Stimulated activated CD4-positive, alpha-beta T cell treated with anti-CD3 and anti-CD28 coated beads, Interleukin-1b, Interleukin-23, amount 100 ng/mL, for 1 hour (primary cell): ENCODE results near the gene GALNT12.

Experiments
- DNase-seq, 2 donors: peaks; one replicate each; pipeline ENCODE4 v3.0.0-alpha.2; 2020; ENCODE audit warnings: low read depth in 2 of 2

GALNT12 gene

DNA sequence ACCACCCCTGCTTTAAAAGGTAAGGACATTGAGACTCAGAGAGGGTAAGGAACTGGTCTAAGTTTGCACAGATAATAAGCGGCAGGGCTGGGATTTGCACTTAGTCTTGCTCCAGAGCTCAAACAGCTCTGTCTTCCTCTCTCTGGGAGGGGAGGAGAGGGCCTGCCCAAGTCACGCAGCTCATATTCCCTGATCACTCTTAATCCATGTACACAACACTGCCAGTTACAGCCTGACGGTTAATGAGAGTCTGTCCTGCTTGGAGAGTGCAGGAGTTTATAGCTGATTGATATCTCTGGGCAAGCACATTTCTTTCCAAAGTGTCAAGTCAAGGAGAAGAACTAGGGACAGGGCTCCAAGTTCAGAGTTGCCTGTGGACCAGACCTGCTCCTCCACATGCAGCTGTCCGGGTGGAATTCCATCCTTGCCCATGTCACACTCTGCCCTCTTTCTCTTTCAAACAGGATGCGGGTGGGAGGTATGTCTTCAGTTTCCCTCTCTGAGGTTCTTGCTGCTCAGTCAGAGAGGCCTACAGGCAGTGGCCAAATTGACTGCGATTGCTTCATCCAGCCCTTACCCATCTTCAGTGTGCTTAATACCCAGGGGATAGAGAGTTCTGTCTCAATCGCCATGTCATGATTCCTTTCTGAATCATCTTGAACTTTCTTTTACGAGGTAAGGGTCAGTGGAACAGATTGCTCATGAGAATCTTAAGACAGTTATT, 54.5 kb downstream of the GALNT12 start:
- DNase-seq, result no peak

DNA sequence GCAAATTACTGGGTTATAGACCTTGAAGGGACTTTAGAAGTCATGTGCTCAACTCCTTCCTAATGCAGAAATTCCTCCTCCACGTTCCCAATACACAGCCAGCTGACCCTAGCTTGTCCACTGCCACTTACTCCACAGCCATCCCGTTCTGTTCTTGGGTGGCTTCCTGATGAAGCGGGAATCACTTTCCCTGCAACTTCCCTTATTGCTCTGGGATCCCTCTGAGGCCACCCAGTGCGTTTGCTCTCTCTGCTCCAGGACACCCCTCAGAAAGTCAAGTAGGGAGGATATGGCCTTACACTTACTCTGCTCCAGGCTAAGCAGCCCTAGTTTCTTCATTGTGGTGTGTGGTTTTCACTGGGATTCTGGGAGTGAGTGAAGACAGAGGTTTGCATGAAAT, 55.5 kb downstream of the GALNT12 start:
- DNase-seq, result no peak

DNA sequence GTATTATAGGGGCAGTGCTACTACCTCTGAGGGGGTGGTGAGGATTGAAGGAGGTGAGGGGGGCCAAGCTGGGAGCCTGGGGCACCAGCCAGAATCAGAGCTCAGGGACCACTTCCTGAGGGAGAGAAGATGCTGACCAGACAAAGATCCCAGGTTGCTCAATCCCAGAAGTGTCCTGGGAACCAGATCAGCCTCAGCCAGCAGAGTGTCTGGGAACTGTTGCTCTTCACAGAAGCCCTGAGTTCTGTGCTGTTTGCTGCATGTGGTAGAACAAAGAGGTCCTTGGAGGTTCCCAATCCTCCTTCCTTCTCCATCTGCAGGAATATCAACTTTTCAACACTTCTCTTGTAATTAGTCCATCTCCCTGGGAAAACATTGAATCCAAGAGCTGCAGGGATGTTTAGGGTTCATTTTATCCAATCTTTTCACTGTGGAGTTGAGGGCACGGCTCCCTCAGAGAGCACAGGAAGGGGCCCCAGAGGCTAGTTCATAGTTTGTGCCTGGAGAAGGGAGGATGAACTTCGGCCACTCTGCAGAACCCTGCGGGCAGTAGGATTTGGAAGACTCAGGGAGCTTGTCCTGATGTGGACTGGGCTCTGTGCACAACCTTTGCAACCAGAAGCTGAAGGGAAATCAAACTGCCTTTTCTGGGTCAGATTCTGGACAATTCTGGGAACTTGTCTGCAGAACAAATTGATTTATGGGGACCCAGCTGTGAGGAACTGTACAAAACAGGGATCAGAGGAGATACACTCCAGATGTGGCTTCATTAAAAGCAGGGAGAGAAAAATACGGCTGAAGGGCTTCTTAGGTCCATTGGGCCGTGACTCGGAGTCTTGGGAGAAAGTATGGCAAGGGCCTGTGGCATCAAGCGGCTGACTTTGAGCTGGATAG, 57.1 kb downstream of the GALNT12 start:
- no peak for DNase-seq

DNA sequence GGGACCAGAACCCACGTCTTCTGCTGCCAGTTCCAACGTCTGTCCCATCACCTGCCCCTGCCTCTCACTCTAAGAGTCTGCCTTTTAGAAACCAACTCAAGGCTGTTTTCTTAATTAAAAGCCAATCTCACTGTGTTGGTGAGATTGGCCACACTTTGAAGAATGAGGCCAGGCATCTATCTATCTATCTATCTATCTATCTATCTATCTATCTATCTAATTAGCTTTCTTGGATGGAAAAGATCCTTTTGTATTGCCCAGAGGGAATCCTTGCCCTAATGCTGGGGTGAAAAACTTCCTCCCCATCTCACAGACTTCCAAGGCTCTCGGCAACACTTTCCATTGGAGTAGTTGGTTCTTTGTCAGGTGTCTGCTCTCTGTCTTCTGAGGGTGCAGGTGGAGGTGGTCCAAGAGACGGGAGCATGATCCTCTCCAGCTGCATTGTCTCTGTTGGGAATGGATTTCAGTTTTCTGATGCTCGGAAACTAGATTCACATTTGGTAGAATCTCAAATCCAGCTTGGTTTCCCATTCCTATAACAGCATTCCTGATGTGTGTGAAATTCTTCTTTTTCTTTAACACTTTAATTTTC, 57.9 kb downstream of the GALNT12 start:
- no peak for DNase-seq

DNA sequence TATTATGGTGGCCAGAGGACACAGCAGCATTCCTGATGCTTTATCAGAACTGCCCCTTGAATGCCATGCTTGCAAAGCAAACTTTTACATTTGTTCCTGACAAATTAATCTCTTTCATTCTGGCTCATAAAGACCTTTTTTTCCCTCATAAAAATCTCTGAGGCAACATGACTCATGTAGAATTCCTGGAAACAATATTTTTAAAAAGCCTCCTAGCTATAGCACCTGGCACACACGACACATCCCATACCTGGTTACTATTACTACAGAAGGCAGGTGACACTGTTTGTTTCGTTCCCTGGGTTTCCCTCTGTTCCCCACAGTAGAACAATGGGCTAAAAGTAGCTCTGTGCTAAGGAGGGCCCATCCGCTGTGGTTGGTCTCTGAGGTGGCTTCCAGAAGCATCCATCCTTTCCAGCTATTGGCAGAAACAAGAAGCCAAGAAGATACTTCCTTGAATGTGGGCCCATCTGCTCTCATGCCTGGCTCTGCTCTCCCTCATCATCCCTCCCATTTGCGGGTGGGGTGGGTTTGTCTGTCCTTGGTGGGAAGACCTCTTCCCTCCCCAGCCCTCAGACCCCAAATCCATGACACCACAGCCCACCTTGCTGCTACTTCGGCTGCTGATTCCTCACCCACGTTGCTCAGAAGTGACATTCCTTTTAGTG, 59.1 kb downstream of the GALNT12 start:
- no peak for DNase-seq

DNA sequence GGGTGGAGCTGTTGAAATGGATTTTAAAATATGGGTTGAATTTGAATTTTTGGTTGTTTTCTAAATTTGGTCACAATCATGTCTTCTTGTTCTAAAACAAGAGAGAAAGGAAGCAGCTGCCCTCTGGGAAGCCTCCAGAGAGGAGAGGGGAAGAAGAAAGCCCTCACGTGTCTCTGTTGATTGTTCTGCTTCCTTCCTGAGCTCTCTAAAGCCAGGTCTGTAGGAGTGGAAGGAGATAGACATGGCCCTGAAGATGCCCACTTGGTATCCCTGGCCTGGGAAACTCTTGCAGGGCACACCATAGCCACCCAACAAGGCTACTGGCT, 59.6 kb downstream of the GALNT12 start:
- no peak for DNase-seq

DNA sequence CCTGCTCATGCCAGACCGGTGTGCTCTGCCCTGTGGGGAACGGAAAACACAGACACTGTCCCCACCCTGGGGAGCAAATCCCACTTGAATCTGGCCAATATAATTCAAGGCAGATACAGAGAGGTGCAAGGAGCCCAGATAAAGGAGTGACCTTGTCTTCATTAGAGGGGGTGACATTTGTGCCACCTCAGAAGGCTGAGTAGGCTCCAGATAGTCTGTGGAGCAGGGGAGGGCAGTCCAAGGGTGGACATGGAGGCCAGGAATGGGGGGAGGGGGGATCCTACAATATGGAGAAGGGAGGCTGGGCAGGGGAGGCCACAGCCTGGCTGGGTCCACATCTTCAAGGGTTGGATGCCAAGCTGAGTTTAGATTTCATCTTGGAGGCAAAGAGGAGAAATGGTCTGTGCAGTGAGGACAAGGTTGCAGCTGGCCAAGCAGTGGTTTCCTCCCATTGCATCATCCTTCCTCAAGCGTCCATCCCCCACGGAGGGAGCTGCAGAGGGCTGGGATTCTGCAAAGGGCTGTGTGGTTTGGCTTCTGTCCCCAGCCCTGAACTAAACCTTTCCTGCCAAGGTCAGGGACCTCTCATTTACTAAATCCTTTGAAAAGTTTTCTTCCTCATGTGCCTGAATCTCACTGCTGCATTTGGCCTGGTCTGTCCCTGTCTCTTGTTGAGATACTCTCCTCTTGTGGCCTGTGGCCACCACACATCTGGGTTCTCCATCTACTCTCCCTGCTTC, 60.1 kb downstream of the GALNT12 start:
- no peak for DNase-seq

DNA sequence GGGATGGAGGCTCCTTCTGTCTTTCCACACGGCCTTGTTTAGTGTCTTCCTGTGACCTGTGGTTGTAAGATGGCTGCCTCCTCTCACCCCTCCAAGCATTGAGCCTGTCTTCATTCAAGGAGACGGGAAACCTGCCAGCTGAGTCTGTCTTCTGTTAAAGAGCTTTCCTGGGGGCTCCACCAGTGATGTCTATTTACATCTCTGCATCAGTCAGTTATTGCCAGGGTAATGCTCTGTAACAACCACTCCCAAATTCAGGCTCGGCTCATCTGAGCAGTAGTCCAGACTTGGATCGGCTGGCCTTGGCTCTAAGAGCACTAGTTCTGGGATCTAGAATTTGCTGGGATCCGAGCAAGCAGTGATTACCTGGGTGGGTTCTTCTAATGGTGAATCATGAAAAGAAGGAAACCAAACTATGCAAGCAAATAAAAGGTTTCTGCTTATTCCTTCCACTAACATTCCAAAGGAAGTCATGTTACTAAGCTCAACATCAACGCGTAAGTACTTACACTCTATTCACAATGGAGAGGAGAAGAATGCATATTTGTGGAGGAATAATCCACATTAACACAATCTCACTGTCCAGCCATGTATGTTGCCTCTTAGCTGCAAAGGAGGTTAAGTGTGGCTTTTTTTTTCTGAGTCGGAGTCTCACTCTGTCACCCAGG, 61.7 kb downstream of the GALNT12 start:
- DNase-seq, result no peak

DNA sequence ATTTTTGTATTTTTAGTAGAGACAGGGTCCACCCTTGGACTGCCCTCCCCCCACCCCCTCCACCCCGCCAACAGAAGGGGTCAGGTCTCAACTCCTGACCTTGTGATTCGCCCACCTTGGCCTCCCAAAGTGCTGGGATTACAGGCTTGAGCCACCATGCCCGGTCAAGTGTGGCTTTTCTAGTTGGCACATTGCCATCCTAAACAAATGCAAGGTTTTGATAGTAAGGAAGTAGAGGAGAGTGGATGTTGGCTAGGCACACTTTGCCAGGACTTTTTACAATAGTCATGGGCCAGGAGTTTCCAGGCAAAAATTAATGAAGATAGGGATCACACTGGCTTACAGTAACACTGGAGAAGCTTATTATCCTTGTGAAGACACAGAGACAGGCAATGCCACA, 62.4 kb downstream of the GALNT12 start:
- DNase-seq, result no peak

DNA sequence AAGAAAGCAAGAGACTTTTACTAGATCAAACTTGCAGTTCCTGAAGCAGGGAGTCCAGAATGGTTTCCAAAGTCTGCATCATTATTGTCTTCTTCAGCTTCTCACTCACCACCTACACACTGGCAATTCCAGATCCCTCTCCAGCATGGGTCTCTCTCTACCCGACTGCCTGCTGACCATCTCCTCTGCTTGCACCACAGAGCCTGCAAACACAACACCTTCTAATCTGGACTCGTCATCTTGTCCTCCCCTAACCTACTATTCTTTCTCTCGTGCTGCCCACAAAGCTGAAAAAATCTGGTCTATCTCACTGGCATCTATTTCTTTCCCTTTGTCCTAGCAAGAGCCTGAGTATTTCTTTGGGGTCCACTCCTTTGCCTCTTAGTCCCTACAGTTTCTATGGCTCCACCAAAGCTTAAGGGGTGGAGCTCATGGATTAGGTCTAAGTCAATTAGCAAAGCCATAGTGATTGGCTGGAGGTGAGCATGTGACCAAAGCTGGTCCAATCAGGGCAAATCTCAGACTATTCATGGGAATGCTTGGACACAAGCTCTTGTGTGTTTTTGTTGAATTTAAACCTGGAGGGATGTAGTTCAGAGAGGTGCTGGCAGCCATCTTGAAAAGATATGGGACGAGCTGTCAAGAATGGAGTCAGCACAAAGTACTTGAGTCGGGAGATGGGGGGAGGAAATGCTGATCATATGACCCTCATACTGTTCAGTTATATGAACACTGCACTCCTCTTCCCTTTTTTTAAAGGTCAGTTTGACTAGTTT, 63.5 kb downstream of the GALNT12 start:
- no peak for DNase-seq

DNA sequence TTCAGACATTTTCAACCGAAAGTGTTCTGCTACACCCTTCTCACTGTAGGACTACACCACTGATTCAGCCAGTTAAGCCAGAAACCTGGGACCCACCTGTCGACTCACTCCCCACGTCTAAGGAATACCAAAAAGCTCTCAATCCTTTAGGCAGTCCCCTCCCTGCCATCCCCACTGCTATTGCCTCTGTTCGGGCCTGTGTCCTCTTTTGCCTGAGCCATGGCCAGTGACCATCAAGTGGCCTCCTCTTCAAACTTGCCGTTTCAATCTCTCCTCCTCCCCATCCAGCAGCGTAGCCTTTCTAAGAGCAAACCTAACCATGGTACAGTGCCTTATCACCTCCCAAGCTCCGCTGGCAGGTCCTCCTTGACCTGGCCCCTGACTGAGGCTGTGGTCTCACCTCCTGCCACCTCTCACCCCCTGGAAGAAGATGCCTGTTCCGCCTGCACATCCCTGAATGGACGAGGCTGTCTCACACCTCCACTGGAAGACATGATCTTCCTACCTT, 64.1 kb downstream of the GALNT12 start:
- DNase-seq, result no peak

DNA sequence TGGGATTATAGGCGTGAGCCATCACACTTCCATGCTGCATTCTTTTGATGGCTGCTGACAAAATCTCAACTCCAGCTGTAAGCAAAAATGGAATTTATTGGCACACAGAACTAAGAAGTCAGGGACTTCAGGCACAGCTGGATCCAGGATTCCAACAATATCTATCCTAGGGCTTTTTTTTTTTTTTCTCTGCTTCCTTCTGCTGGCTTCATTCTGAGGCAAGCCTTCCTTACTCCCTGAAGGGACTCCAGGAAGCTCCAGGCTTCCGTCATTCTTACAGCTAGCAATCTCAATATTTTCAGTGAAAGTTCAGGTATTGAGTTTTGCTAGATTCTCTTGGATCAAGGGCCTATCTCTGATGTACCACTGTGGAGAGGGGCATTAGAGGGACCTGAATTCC, 66.1 kb downstream of the GALNT12 start:
- no peak for DNase-seq

DNA sequence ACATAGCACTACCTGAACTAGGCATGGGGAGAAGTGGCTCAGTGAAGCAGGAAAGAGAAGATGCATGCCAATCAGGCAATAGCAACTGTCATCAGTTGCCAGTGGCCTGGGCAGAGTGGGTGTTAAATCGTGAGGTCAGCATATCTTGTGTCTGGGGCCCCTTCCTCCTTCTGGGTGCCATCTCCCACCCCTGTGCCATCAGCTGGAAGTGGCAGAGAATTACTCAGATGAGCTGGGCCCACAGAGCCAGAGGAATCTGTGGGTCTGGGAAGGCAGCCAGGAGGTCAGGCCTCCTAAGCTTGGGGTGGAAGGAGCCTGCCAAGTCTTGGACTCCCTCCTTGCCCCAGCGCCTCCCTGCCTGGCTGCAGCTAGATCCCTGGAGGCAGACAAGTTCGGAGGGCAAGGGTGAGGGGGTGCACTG, 66.5 kb downstream of the GALNT12 start:
- DNase-seq, result no peak

DNA sequence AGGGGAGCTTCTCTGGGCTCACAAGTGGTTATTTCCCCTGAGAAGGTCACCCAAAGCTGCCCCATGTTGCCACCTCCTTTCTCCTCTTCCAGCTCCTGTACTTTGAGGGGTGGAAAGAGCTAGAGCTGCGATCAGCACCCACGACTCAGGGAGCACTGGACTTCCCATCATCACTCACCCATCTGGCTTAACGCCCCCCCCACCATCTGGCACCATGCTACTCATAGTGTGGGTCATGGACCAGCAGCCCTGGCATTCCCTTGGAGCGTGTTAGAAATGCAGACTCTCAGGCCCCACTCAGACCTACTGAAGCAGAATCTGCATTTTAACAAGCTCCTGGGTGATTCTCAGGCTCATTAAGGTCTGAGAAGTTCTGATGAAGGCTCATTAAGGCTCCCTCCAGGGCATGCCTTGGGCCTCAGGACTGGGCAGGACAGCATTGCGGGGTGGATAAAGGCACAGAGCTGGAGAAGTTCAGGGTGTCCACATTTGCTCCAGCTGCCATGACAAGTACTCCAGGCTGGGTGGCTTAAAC, 67.3 kb downstream of the GALNT12 start:
- DNase-seq, result no peak

DNA sequence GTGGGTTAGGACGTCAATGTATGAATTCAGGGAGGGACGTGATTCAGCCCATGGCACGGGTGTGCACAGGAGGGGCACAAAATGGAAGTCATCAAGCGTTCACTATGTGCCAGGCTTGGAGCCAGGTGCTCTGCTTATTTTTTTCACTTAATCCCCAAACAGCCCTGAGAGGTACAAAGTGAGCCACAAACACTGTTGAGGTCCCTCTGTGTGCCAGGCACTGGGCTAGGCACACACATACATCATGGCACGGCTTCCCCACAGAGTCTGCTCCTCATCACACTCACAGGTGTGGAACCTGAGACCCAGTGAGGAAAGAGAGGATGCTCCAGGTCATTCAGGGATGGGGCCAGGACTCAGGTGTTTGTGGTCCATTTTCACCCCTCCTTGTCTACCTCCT, 68.1 kb downstream of the GALNT12 start:
- DNase-seq, result no peak

DNA sequence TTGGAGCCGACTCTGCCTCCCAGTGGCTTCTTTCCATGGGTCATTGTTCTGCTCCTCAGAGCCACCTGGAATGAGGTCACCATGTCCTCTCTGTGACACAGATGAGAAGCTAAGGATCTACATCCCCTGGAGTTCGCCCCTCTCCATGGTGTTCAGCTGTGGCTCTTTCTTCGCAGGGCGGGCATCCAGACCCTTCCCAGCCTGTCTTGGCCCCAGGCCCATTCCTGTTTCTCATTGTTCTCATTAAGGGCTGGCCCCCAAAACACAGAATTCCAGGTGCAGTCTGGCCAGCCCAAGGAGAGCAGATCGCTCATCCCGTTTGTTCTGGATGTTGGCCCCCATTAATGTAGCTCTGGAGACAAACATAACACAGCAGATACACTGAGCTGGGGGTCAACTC, 69.8 kb downstream of the GALNT12 start:
- DNase-seq, result no peak

DNA sequence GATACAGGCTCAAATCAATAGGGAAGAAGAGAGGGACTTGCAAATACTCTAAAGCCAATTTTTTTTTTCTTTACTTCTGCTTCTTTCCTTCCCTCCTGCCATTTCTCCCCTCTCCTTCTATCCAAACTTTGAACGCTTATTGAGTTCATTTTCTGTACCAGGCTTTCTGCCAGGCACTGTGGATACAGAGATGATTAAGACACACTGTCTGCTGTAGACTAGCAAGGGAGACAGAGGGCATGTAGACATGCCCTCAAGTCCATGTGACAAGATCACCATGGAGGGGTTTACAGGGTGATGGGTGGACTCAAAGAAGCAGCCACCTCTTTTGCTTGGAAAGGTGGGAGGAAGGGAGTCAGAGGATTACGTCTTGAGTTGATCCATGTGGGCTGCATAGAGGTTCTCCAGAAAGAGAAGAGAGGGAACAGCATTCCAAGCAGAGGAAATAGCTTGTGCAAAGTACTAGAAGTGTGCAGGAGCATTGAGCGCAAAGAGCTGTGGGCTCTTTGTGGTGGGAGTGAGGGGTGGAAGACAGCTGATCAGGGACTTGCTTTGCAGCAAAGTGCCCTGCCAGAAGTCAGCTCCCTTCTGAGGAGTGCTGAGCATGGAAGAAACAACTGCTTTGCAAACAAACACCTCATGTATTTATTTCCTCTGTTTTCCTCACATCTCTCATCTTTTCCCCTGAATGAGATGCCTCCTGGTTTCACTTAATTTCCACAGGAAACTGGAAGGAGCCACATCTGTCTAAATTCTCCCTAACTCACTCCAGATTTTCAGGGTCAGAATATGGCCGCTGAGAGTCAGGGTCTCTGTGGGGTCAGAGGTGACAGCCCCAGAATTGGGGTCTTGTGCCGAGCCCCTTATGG, 71.9 kb downstream of the GALNT12 start:
- DNase-seq, result no peak

DNA sequence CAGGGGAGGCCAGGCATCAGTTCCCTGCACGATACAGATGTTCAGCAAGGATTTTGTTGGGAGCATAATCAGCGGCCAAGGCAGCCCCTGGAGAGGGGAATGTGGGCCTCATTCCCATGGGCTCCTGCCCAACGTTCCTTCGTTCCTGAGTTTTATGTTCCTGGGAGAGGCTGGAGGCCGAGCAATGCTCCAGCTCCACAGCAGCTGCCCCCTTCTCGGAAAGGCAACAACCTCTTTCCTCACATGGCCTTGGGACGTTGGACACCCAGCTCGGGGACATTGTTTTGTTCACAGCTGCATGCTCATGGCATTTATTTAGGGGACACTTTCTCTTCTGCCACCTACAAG, 72.5 kb downstream of the GALNT12 start:
- no peak for DNase-seq
